A204.1 (cell line): ENCODE data around the gene AADACL2.
"Not testable (repeated sequence)": the region's sequence is repeated elsewhere in the genome, so short reads cannot be mapped to it uniquely, and the experiment has no call there.

ENCODE experiments used
- FAIRE-seq: peaks from 2 replicates; lab custom pipeline; 2012; peaks lifted over from hg19 to GRCh38; lab: Jason Lieb, UNC

Gene AADACL2

GRCh38 chr3:151765685-151766084, 32.0 kb downstream of the AADACL2 start:
- no peak for FAIRE-seq

GRCh38 chr3:151766454-151766853, 32.7 kb downstream of the AADACL2 start:
- FAIRE-seq: no peak

DNA sequence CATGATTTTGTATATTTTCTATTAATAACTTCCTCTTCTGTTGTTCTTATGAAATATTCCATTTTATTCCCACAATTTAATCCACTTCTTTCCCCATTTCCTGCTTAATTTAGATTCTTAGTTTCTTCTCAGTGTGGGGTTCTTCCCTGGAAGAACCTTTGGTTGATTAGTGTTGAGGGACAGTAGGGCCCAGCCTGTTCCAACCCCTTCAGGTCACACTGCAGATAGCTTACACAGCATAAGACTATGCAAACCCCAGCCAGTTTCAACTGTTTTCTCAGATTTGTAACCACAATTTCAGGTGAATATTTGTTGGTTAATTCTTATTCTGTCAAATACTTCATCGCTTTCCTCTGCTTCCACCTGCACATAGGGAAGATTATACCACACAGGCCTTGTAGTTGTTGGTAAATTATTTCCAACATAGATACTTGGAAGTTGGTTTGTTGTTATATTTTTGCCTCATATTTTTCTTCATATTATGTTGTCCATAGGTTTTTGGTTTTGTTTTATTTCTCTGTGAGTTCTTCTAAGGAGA, 34.7 kb downstream of the AADACL2 start:
- no peak for FAIRE-seq

GRCh38 chr3:151769175-151769574, 35.4 kb downstream of the AADACL2 start:
- no peak for FAIRE-seq

DNA sequence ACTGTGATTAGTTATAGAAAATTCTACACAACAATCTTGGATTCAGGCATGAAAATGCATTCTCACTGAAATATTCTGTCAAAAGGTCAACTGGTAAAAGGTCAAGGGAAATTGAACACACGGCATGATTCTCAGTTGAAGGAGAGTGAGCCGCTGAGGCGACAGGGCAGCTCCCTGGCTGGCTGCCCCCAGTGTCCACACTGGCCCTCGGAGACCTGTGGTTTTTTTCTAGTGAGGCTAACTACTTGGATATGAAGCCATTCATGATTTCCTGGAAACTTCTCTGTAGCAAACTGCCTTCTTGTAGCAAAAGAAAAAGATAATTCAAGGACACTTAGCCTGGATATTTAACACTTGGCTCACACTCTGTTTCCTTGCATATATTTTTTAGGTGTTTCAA, 37.2 kb downstream of the AADACL2 start:
- no peak for FAIRE-seq

DNA sequence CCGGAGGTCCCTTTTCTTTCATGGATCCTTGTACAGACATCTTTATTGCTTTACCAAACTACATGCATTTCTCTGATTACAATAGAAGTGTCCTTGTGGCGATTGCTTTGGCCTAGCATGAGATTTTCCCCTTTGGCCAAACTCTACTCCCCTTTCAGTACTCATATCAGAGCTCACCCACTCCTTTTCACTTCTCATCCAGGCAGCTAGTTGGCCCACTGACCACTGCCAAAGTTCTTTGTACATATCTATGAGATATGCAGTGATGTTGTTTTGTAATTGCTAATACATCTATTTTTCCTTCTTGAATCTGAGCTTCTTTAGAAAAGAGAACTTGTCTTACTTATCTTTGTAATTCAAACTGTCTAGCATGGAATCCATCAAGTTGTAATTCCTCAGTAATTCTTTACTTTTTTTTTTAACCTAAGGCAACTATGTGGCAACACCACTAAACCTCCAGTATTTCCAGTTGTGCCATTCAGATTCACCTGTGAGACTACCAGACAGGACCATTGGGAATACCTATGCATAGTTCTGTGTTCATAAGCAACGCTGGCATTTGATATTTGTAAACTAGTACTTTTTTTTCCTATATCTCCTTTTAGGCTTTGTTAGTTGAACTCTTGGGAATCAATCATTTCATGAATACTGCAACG, 39.2 kb downstream of the AADACL2 start:
- FAIRE-seq: no peak

- no peak for FAIRE-seq
Observed at GRCh38 chr3:151774235-151774634, 40.5 kb downstream of the AADACL2 start.

- FAIRE-seq: no peak
Observed at GRCh38 chr3:151774910-151775309, 41.2 kb downstream of the AADACL2 start.

DNA sequence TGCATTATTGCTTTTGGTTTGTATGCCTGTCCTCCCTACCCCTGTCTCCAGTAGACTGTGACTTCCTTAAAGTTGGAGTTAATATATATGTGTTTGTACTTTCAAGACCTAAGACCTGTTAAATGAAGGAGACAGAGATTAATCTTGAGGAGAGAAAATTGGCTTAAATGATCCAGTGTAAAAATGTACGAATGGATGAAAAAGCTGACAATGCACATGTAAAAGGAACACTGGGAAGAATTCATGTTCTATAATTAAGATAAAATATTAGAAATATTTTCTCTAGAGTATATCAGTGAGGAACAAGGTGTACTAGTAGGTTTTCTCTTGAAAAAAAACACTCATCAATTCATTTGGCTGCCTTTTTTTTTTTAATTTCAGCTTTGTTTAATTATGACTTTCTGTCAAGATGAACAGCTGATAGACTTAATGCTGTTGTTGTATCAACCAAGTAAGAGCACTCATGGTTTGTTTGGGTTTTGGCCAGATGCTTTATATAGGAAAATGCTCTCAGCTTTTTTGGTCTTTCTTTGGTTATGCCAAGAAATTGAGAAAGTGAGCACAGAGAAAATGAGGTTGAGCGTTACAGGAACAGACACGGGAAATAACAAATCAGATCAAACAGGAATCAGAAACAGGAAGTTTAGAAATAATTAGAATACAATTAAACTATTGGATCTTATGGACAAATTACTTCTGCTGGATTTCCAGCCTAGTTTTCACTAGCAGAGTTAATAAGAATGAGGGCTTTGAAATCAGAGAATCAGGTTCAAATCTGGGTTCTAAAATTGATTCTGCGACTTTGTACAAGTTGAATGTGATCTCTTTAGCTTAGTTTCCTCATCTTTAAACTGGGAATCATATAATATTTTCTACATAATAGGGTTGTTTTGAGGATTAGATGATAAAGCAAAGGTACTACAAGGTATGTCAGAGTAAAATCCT, 41.9 kb downstream of the AADACL2 start:
- FAIRE-seq: no peak

DNA sequence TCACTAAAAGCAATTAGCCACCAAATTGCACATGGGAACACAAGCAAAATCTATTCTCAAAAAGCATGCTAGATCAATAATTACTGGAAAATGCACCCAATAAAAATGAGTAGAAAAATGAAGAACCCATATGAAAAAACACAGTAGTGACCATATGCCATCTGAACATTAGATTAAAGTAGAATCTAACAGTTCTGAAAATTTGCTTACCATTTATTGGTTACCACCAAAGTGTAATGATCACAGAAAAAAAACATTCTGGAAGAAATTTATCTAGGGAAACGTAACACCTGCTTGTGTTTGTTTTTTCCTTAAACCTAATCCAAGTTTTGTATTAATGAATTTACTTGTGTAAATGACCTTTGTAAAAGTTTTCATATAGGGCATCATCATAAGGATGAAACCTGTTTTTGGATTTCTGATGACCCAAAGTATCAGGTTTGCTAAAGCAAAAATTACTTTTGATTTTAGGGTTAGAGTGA, 42.6 kb downstream of the AADACL2 start:
- FAIRE-seq: no peak

DNA sequence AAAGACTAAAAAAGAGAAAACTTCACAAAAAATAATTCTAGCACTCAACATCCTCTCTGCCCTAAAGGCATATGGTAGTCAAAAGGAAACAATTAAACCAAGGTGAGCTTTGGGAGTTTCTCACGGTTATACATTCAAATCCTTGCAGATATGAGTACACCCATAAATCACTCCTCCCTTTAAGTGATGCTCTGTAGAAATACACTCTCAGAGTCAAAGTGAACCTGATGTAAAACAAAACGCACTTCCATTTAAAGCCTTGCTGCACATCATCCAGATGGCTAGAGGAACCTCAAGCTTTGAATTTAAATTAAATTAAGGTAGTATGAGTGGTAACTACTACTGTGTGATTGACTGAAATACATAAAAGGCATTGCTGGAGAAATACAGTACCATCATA, 44.2 kb downstream of the AADACL2 start:
- FAIRE-seq: no peak

DNA sequence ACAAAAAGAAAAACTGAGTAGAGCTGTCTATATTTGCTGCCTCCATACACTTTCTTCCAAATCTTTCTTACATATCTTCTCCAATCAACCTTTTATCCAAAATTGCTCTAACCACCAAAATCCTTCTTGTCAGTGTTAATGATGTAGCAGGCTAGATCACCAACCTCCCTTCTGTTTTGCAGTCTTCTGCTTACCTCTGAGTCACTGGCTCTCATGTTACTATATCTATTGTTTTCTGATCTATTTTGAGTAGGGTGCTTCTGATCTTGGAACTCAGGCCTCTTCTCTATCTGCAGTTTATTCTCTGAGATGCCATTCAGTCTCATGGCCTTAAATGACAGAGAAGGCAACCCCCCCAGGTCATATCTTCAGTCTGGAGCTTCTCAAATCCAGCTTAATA, 53.9 kb downstream of the AADACL2 start:
- no peak for FAIRE-seq

DNA sequence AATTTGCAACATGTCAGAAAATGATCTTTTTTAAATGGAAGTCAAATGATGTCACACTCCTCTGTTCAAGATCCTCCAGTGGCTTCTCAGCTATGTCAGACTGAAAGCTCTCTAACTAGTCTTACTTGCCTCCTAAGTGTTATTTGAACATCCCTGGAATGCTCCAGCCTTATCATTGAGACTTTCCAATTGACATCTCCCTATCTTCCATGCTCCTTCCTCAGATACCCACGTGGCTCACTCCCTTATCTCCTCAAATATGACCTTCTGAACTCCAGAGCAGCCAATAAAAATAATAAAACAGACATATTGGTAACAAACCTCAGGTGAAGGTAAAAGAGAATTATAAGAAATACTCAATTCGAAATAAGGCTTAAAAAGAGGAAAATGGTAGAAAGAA, 54.7 kb downstream of the AADACL2 start:
- FAIRE-seq: no peak

- no peak for FAIRE-seq
Observed at GRCh38 chr3:151789853-151790463, 56.2 kb downstream of the AADACL2 start.

GRCh38 chr3:151790763-151791162, 57.0 kb downstream of the AADACL2 start:
- FAIRE-seq: not testable (repeated sequence)

- no peak for FAIRE-seq
Observed at GRCh38 chr3:151792411-151792810, 58.7 kb downstream of the AADACL2 start.

DNA sequence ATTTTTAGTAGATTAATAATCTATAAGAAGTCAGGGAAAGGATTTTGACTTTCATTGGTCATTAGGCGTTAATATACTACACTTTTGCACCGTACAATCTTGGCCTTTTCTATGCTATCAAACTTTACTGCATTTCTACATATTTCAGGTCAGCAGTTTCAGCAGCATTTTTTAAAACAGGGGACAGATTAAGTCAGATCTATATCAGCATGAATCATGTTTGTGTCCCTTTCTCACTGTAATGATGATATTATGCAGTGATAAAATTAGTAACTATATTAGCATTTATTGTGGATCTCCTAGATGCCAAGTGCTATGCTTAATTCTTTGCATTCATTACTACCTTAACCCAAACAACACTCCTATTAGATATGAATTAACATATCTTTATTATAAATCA, 59.9 kb downstream of the AADACL2 start:
- FAIRE-seq: no peak

DNA sequence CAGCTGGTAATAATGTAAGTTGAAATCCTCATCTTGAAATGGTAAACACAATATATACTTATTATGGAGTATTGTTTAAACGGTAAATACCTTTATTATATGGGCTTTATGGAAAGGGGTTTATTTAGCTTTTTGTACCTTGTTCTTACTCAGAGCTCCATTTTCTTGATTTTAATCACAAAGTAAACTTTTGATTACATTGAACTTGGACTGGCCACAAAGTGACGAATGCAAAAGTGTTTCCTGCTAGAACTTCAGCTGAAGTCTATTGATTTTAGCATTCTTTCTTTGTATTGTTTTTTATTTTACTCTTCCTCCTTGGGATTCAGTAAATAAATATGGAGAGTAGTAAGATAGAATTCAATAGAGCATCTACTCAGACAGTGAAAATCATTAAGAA, 60.4 kb downstream of the AADACL2 start:
- no peak for FAIRE-seq

DNA sequence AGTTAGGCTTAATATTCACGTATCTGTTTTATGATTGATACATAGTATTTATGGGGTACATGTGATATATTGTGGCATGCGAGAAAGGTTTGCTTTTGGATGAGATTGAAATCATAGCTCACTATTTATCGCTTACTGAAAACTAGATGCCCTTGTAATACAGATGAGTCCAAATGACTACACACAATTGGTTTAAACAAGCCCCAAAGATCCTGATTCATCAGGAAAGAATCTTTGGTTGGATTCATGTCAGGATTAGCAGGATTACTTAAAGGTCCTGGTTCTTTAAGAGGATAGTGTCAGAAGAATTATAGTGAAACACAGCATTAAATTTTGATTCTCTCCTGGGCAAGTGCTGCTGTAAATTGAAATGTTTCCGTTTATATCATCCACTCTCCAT, 61.5 kb downstream of the AADACL2 start:
- no peak for FAIRE-seq

GRCh38 chr3:151796105-151796680, 62.5 kb downstream of the AADACL2 start:
- FAIRE-seq: no peak

- FAIRE-seq: no peak
Observed at GRCh38 chr3:151798466-151798865, 64.7 kb downstream of the AADACL2 start.

- no peak for FAIRE-seq
Observed at GRCh38 chr3:151800431-151800830, 66.7 kb downstream of the AADACL2 start.
